GM23338 (cell line): Measurements from ENCODE around the gene LCE1E.

ENCODE experiments used
- CREB1 ChIP-seq: fragments of 250-450 bp; sonication (Bioruptor Pico); IDR thresholded peaks from 2 replicates; pipeline ENCODE4 v1.5.0; 2020; ENCODE audit warnings: low read depth, mild to moderate bottlenecking, moderate library complexity
- CTCF ChIP-seq, 2 experiments: fragments of 200-600 bp in 1 of 2; sonication (generic) in 1 of 2; conservative IDR thresholded peaks; 2 replicates each; pipeline versions ENCODE4 v1.5.1 to v1.6.1; 2016 to 2017; ENCODE audit warnings: antibody characterized with exemption in 2 of 2, low read depth in 2 of 2, mild to moderate bottlenecking in 2 of 2, moderate library complexity in 1 of 2
- EZH2 ChIP-seq: fragments of 200-600 bp; sonication (generic); IDR thresholded peaks from one replicate; pipeline ENCODE4 v1.8.0; 2017; ENCODE audit warnings: antibody characterized with exemption, mild to moderate bottlenecking, low read depth; ENCODE audit not compliant: unreplicated experiment
- EZH2phosphoT487 ChIP-seq: fragments of 200-600 bp; sonication (generic); IDR thresholded peaks from one replicate; pipeline ENCODE4 v1.8.1; 2018; ENCODE audit warnings: antibody characterized with exemption; ENCODE audit not compliant: unreplicated experiment
- JUNB ChIP-seq: IDR thresholded peaks from one replicate; pipeline ENCODE4 v1.6.1; 2016; ENCODE audit warnings: antibody characterized with exemption; ENCODE audit not compliant: unreplicated experiment
- NANOG ChIP-seq: IDR thresholded peaks from 2 replicates; pipeline ENCODE4 v1.6.1; 2016; ENCODE audit warnings: antibody characterized with exemption, borderline replicate concordance
- POLR2AphosphoS5 ChIP-seq: IDR thresholded peaks from 2 replicates; pipeline ENCODE4 v1.6.1; 2016; ENCODE audit warnings: antibody characterized with exemption, low read depth
- REST ChIP-seq: IDR thresholded peaks from one replicate; pipeline ENCODE4 v1.6.1; 2018; ENCODE audit warnings: antibody characterized with exemption; ENCODE audit not compliant: unreplicated experiment
- ZNF114 ChIP-seq: fragments of 250-450 bp; sonication (Bioruptor Pico); IDR thresholded peaks from 2 replicates; pipeline ENCODE4 v1.5.0; 2020; ENCODE audit warnings: mild to moderate bottlenecking, moderate library complexity
- ZNF331 ChIP-seq: fragments of 250-450 bp; sonication (Bioruptor Pico); IDR thresholded peaks from 2 replicates; pipeline ENCODE4 v1.5.0; 2020; ENCODE audit warnings: low read depth, mild to moderate bottlenecking, moderate library complexity
- TF ChIP-seq, protein P1 (sequence below): IDR thresholded peaks from 2 replicates; pipeline ENCODE4 v1.6.1; 2016; ENCODE audit warnings: antibody characterized with exemption

DNA sequence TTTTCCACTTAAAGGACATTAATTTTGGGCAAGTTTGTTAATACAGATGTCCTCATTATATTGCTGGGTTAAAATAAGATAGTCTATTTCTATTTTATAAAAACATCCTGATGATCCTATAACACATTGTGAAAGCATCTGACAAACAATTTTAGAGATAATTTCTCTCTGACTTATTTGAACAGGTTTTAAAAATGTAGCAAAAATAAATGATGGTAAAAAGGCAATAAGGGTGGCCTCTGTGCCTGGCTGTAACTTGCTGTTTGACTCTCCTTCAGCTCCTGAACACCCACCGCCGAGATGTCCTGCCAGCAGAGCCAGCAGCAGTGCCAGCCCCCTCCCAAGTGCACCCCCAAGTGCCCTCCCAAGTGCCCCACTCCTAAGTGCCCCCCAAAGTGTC lies 41.1 kb downstream of the LCE1E start, which contains the start of gene LCE1A:
- TF ChIP-seq CTCF (conservative IDR thresholded peaks at IDR 0.05; ENCODE audit: low read depth in 2 of 2), result no peak
- no peak for TF ChIP-seq POLR2AphosphoS5
- no peak for TF ChIP-seq ZNF331 (CRISPR knock-in tag)
- TF ChIP-seq EZH2phosphoT487, result no peak
- TF ChIP-seq EZH2, result no peak
- TF ChIP-seq JUNB, result no peak
- TF ChIP-seq REST, result no peak
- TF ChIP-seq CREB1 (CRISPR knock-in tag), result no peak
- TF ChIP-seq, protein P1, sequence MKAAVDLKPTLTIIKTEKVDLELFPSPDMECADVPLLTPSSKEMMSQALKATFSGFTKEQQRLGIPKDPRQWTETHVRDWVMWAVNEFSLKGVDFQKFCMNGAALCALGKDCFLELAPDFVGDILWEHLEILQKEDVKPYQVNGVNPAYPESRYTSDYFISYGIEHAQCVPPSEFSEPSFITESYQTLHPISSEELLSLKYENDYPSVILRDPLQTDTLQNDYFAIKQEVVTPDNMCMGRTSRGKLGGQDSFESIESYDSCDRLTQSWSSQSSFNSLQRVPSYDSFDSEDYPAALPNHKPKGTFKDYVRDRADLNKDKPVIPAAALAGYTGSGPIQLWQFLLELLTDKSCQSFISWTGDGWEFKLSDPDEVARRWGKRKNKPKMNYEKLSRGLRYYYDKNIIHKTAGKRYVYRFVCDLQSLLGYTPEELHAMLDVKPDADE, result no peak
- TF ChIP-seq NANOG, result no peak
- TF ChIP-seq ZNF114, result no peak
